ENCODE measurements around the gene COL19A1.

COL19A1 gene

GRCh38 chr6:70176842-70177550, 310.6 kb downstream of the COL19A1 start:
- TF ChIP-seq ZNF274 (IDR thresholded peaks at IDR 0.05; ENCODE audit: low read depth, low read length): no peak
- H3K4me3 ChIP-seq (ENCODE audit: low read length): no peak overlapping the region

- no peak for TF ChIP-seq ZNF274 (IDR thresholded peaks at IDR 0.05; ENCODE audit: low read depth, low read length)
- H3K4me3 ChIP-seq (ENCODE audit: low read length): no peak overlapping the region
Measured at GRCh38 chr6:70180183-70180900, 314.0 kb downstream of the COL19A1 start.

GRCh38 chr6:70180901-70181599, 314.7 kb downstream of the COL19A1 start:
- H3K4me3 ChIP-seq (ENCODE audit: low read length): no peak overlapping the region
- TF ChIP-seq ZNF274 (IDR thresholded peaks at IDR 0.05; ENCODE audit: low read depth, low read length): no peak

GRCh38 chr6:70183538-70183937, 317.2 kb downstream of the COL19A1 start:
- no peak overlapping the region for H3K4me3 ChIP-seq (ENCODE audit: low read length)
- TF ChIP-seq ZNF274 (IDR thresholded peaks at IDR 0.05; ENCODE audit: low read depth, low read length): no peak

GRCh38 chr6:70184723-70185122, 318.4 kb downstream of the COL19A1 start:
- no peak for TF ChIP-seq ZNF274 (IDR thresholded peaks at IDR 0.05; ENCODE audit: low read depth, low read length)
- no peak overlapping the region for H3K4me3 ChIP-seq (ENCODE audit: low read length)

- no peak for TF ChIP-seq ZNF274 (IDR thresholded peaks at IDR 0.05; ENCODE audit: low read depth, low read length)
- no peak overlapping the region for H3K4me3 ChIP-seq (ENCODE audit: low read length)
Measured at GRCh38 chr6:70186461-70186860, 320.1 kb downstream of the COL19A1 start.

- no peak for TF ChIP-seq ZNF274 (IDR thresholded peaks at IDR 0.05; ENCODE audit: low read depth, low read length)
- H3K4me3 ChIP-seq (ENCODE audit: low read length): no peak overlapping the region
Measured at GRCh38 chr6:70188202-70188601, 321.8 kb downstream of the COL19A1 start.

- H3K4me3 ChIP-seq (ENCODE audit: low read length): no peak overlapping the region
Measured at GRCh38 chr6:70194421-70194820, 328.1 kb downstream of the COL19A1 start.

GRCh38 chr6:70196531-70196930, 330.2 kb downstream of the COL19A1 start:
- no peak overlapping the region for H3K4me3 ChIP-seq (ENCODE audit: low read length)
- no peak for TF ChIP-seq ZNF274 (IDR thresholded peaks at IDR 0.05; ENCODE audit: low read depth, low read length)

More at GRCh38 chr6:70194421-70194820, 328.1 kb downstream of the COL19A1 start:
- TF ChIP-seq ZNF274 (IDR thresholded peaks at IDR 0.05; ENCODE audit: low read depth, low read length): no peak

GRCh38 chr6:70198785-70199184, 332.4 kb downstream of the COL19A1 start:
- no peak for TF ChIP-seq ZNF274 (IDR thresholded peaks at IDR 0.05; ENCODE audit: low read depth, low read length)
- H3K4me3 ChIP-seq (ENCODE audit: low read length): no peak overlapping the region

GRCh38 chr6:70208235-70208790, 342.0 kb downstream of the COL19A1 start:
- TF ChIP-seq ZNF274 (IDR thresholded peaks at IDR 0.05; ENCODE audit: low read depth, low read length): no peak
- H3K4me3 ChIP-seq (ENCODE audit: low read length): no peak overlapping the region

- no peak overlapping the region for H3K4me3 ChIP-seq (ENCODE audit: low read length)
Measured at GRCh38 chr6:70210462-70210861, 344.1 kb downstream of the COL19A1 start.

GRCh38 chr6:70215460-70216108, 349.2 kb downstream of the COL19A1 start:
- no peak for TF ChIP-seq ZNF274 (IDR thresholded peaks at IDR 0.05; ENCODE audit: low read depth, low read length)
- H3K4me3 ChIP-seq (ENCODE audit: low read length): no peak overlapping the region

More at GRCh38 chr6:70210462-70210861, 344.1 kb downstream of the COL19A1 start:
- no peak for TF ChIP-seq ZNF274 (IDR thresholded peaks at IDR 0.05; ENCODE audit: low read depth, low read length)

GRCh38 chr6:70216767-70217166, 350.4 kb downstream of the COL19A1 start:
- H3K4me3 ChIP-seq (ENCODE audit: low read length): no peak overlapping the region
- TF ChIP-seq ZNF274 (IDR thresholded peaks at IDR 0.05; ENCODE audit: low read depth, low read length): no peak

Data from GM08714 (cell line).